Vagina (tissue), 2 donors: Measurements from ENCODE around the gene RTP3.

Source experiments
- POLR2AphosphoS5 ChIP-seq, 2 donors: sonication (generic); formaldehyde crosslinking; IDR thresholded peaks; one replicate each; pipeline ENCODE4 v1.9.0; 2017; ENCODE audit warnings: antibody characterized with exemption in 2 of 2, mild to moderate bottlenecking in 2 of 2, low read depth in 1 of 2; ENCODE audit not compliant: insufficient read depth in 1 of 2
- TF ChIP-seq, protein P1 (sequence below), 3 experiments: fragments of 450-650 bp in 2 of 3; fragments of 200-600 bp in 1 of 3; sonication (generic) in 1 of 3; IDR thresholded peaks; one replicate each; pipeline ENCODE4 v1.5.1; 2017 to 2019; ENCODE audit warnings: antibody characterized with exemption in 3 of 3, mild to moderate bottlenecking in 2 of 3, moderate library complexity in 2 of 3

DNA sequence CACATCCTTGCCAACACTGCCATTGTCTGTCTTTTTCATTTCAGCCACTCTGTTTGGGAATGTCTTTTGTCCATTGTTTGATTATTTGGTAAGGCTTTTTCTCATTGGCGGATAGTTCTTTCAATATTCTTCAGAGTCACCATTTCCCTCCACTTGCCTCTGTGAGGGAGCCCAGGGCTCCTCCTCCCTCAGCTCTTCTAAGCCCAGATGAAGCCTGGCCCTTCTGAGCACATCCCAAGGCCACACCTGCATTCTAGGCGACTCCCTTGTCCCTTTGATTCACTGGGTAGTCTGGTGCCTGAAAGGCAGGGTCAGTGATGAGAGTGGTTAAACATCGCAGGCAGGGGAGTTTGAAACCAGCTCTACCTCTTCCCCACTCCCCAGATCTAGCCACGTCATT lies 20.6 kb upstream of the RTP3 start:
- TF ChIP-seq, protein P1, sequence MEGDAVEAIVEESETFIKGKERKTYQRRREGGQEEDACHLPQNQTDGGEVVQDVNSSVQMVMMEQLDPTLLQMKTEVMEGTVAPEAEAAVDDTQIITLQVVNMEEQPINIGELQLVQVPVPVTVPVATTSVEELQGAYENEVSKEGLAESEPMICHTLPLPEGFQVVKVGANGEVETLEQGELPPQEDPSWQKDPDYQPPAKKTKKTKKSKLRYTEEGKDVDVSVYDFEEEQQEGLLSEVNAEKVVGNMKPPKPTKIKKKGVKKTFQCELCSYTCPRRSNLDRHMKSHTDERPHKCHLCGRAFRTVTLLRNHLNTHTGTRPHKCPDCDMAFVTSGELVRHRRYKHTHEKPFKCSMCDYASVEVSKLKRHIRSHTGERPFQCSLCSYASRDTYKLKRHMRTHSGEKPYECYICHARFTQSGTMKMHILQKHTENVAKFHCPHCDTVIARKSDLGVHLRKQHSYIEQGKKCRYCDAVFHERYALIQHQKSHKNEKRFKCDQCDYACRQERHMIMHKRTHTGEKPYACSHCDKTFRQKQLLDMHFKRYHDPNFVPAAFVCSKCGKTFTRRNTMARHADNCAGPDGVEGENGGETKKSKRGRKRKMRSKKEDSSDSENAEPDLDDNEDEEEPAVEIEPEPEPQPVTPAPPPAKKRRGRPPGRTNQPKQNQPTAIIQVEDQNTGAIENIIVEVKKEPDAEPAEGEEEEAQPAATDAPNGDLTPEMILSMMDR (IDR thresholded peaks at IDR 0.05): no peak
- no peak for TF ChIP-seq POLR2AphosphoS5 (IDR thresholded peaks at IDR 0.05; ENCODE audit: insufficient read depth in 1 of 2, low read depth in 1 of 2)
